ENCODE measurements around the gene SHC4.
A peak's percentile ranks its signal among the peaks of the same experiment; 100 is the strongest.

SHC4 gene

GRCh38 chr15:48833526-48834239 lies 130.0 kb downstream of the SHC4 start:
- DNase-seq, result no peak

GRCh38 chr15:48832648-48833047 lies 131.1 kb downstream of the SHC4 start:
- DNase-seq, result no peak

GRCh38 chr15:48828906-48829305 lies 134.8 kb downstream of the SHC4 start:
- DNase-seq, result no peak

- no peak for DNase-seq
Observed at GRCh38 chr15:48828471-48828870, 135.2 kb downstream of the SHC4 start.

- no peak for DNase-seq
Observed at GRCh38 chr15:48825075-48825474, 138.6 kb downstream of the SHC4 start.

- DNase-seq, result no peak
Observed at GRCh38 chr15:48823706-48824105, 140.0 kb downstream of the SHC4 start.

- DNase-seq, result no peak
Observed at GRCh38 chr15:48823237-48823636, 140.5 kb downstream of the SHC4 start.

- no peak for DNase-seq
Observed at GRCh38 chr15:48814286-48814685, 149.4 kb downstream of the SHC4 start.

GRCh38 chr15:48811325-48811958 lies 152.3 kb downstream of the SHC4 start:
- no peak for DNase-seq

GRCh38 chr15:48810414-48811324 lies 153.1 kb downstream of the SHC4 start, which contains the start of gene CEP152:
Gene CEP152 (minus strand): TSS chr15:48811069. CDS start chr15:48805649, 5,420 bp downstream.
- DNase-seq, result peak; percentile 99

GRCh38 chr15:48806151-48806550 lies 157.6 kb downstream of the SHC4 start:
- DNase-seq, result no peak

GRCh38 chr15:48805591-48805990 lies 158.1 kb downstream of the SHC4 start:
- no peak for DNase-seq

- no peak for DNase-seq
Observed at GRCh38 chr15:48803877-48804276, 159.8 kb downstream of the SHC4 start.

GRCh38 chr15:48802867-48803266 lies 160.9 kb downstream of the SHC4 start:
- DNase-seq, result no peak

GRCh38 chr15:48802257-48802656 lies 161.5 kb downstream of the SHC4 start:
- DNase-seq, result no peak

- DNase-seq, result no peak
Observed at GRCh38 chr15:48800811-48801455, 162.8 kb downstream of the SHC4 start.

- no peak for DNase-seq
Observed at GRCh38 chr15:48800245-48800644, 163.5 kb downstream of the SHC4 start.

- DNase-seq, result no peak
Observed at GRCh38 chr15:48798319-48798718, 165.4 kb downstream of the SHC4 start.

- no peak for DNase-seq
Observed at GRCh38 chr15:48796930-48797329, 166.8 kb downstream of the SHC4 start.

- no peak for DNase-seq
Observed at GRCh38 chr15:48796521-48796920, 167.2 kb downstream of the SHC4 start.

- DNase-seq, result no peak
Observed at GRCh38 chr15:48795901-48796300, 167.8 kb downstream of the SHC4 start.

- DNase-seq, result no peak
Observed at GRCh38 chr15:48794697-48795134, 169.0 kb downstream of the SHC4 start.

GRCh38 chr15:48792408-48792807 lies 171.3 kb downstream of the SHC4 start:
- no peak for DNase-seq

All from effector CD4-positive, alpha-beta T cell (primary cell).